Fibroblast of pulmonary artery (primary cell): ENCODE results near the gene KLK3.
A peak's percentile ranks its signal among the peaks of the same experiment; 100 is the strongest.

Source experiments
- DNase-seq: peaks from one replicate; pipeline ENCODE4 v3.0.0-alpha.2; 2010; ENCODE audit warnings: low read depth
- H3K4me3 ChIP-seq: replicated peaks from 2 replicates; pipeline ENCODE4 v1.5.1; 2011; ENCODE audit warnings: low read depth, mild to moderate bottlenecking, control low read depth, low read length, moderate library complexity
- CTCF ChIP-seq: IDR thresholded peaks from 2 replicates; pipeline ENCODE4 v1.5.1; 2011; ENCODE audit warnings: mild to moderate bottlenecking, control low read depth, low read length, inconsistent platforms; ENCODE audit errors: missing control alignments

Gene KLK3

GRCh38 chr19:50897191-50897607, 42.5 kb downstream of the KLK3 start:
- no peak for TF ChIP-seq CTCF
- no peak for DNase-seq
- no peak overlapping the region for H3K4me3 ChIP-seq

DNA sequence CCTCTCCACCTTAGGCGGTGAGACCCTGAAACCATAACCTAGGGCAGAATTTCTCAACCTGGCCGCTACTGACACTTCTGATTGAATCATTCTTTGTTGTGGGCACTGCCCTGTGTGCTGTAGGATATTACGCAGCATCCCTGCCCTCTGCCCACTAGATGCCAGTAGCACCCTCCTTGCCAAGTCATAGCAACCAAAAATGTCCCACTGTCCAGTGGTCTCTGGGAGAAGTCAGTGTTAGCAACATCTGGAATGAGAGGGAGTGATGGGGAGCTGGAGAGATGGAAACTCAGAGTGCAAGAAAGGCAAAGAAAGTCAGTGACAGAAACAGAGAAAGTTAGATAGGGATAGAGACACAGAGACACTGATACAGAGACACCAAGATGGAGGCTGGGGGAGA, 42.9 kb downstream of the KLK3 start:
- TF ChIP-seq CTCF, result no peak
- DNase-seq, result no peak
- H3K4me3 ChIP-seq, result no peak overlapping the region

- H3K4me3 ChIP-seq, result no peak overlapping the region
- no peak for TF ChIP-seq CTCF
- no peak for DNase-seq
These were observed 43.3 kb downstream of the KLK3 start for GRCh38 chr19:50898018-50898417.

GRCh38 chr19:50899569-50899968, 44.9 kb downstream of the KLK3 start:
- no peak for TF ChIP-seq CTCF
- DNase-seq, result no peak
- H3K4me3 ChIP-seq, result no peak overlapping the region

GRCh38 chr19:50902640-50903039, 47.9 kb downstream of the KLK3 start:
- TF ChIP-seq CTCF, result no peak
- DNase-seq, result no peak

DNA sequence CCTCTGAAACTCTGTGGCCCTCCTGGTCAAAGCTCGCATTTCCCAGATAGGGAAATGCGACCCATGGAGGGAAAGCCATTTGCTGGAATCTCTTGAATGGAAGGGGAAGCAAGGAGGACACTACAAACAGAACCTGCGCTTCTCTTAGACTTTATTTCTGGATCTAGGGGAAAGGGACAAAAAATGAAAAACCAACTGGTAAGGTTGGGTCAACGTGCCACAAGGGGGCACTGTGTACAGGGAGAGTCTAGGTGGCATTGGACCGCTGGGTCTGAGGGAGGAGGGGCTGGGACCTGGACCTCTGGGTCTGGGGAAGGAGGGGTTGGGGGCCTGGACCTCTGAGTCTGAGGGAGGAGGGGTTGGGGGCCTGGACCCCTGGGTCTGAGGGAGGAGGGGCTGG, 51.5 kb downstream of the KLK3 start:
- TF ChIP-seq CTCF, result peak; percentile 61
- no peak overlapping the region for H3K4me3 ChIP-seq
- DNase-seq, result peak; percentile 21

More at GRCh38 chr19:50902640-50903039, 47.9 kb downstream of the KLK3 start:
- H3K4me3 ChIP-seq, result no peak overlapping the region

DNA sequence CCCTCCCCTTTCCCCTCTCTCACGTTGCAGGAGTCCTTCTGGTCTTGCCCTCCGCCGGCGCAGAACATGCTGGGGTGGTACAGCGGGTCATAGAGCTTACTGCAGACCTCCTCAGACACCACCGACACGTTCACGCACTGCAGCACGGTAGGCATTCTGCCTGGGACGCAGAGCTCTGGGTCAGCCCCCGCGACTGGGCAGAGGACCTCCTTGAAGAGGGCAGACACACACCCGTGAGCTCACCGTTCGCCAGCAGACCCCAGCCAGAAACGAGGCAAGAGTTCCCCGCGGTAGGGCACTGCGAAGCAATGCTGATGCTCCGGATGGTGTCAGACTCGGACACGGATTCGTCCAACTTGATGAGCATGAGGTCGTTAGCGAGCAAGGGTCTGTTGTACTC, 53.6 kb downstream of the KLK3 start:
- TF ChIP-seq CTCF, result no peak
- no peak for DNase-seq
- no peak overlapping the region for H3K4me3 ChIP-seq
